ENCODE results near the gene ALK.

DNA sequence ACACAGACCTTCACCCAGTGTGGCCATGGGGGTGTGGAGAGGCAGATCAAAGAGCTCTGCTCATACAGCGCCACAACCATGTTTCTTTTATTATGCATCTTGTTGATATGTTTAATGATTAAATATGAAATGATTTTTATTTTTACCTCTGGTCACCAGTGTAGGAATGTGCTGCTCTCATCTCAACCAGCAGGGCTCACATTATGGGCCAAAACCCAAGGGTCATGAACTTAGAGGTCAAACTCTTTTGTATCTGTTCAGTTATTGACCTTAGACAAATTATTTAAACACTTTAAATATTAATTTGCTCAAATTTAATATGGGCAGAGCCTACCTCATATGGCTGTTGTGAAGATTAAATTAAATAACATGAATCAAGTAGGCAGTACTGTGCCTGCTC is 386.2 kb downstream of the ALK start:
- no peak for TF ChIP-seq POLR2A (IDR thresholded peaks at IDR 0.05)
- no peak for TF ChIP-seq CTCF (IDR thresholded peaks at IDR 0.05)
